Non-pigmented ciliary epithelial cell (primary cell): ENCODE results near the gene LIMA1.
"Not testable (repeated sequence)": the region's sequence is repeated elsewhere in the genome, so short reads cannot be mapped to it uniquely, and the experiment has no call there.

Source experiments
- DNase-seq: peaks from one replicate; pipeline ENCODE4 v3.0.0-alpha.2; 2010; ENCODE audit warnings: low read depth

LIMA1 gene

DNA sequence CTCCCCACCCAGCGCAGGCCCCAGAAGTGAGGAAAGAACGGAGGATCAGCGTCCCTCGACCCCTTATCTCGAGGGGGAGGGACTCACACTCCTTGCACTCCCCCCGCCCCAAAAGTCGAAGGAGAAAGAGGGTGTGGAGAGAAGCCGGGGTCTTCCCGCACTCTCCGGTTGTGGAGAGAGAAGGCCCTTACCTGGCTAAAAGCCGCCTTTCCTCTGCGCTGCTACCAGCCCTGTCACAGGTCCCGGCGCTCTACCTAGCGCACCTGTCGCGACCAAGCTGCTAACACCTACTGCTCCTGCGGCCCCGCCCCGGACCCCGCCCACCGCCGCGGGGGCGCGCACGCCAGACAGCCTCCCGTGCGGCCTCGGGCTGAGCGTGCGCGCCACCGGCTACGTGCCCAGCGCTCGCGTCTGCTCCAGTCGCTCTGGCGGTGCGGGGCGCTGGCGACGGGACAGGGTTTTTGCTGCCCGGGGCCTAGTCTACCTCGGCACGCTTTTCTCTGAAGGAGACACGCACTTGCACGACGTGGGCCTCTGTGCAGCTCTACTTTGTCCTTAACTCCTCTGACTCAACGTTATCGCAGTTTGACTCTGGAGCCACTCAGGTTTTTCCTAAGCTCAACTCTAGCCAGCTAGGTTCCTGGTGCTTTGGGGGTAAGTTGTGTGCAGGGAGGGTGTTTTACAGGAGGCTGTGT, at the start of gene LIMA1:
Gene LIMA1 (minus strand): TSS at position 292 of the 695 bp plus-strand sequence. CDS start 34,769 bp downstream, outside the sequence.
- no peak for DNase-seq

DNA sequence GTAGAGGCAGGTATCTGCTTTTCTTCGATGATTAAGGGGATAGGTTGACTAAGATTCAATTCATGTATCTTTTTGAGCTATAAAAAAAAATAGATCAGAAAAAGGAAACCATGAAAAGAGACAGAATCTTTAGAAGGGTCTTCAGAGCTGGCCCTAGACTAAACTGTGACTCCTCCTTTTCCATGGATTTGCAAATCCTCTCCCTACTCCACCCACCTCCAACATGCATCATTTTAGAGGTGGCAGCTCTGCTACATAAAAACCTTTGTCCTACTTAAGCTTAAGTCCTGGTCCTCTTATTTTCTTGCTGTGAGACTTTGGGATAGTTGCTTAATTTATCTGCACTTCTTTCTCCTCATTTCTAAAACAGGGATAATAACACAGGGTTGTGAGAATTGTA, 48.4 kb upstream of the LIMA1 start:
- no peak for DNase-seq

DNA sequence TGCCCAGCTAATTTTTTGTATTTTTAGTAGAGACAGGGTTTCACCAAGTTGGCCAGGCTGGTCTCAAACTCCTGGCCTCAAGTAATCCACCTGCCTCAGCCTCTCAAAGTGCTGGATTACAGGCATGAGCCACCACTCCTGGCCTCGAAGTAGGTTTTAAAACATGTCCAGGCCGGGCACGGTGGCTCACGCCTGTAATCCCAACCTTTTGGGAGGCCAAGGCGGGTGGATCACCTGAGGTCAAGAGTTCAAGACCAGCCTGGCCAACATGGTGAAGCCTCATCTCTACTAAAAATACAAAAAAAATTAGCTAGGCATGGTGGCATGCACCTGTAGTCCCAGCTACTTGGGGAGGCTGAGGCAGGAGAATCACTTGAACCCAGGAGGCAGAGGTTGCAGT, 45.3 kb upstream of the LIMA1 start:
- DNase-seq: not testable (repeated sequence)

DNA sequence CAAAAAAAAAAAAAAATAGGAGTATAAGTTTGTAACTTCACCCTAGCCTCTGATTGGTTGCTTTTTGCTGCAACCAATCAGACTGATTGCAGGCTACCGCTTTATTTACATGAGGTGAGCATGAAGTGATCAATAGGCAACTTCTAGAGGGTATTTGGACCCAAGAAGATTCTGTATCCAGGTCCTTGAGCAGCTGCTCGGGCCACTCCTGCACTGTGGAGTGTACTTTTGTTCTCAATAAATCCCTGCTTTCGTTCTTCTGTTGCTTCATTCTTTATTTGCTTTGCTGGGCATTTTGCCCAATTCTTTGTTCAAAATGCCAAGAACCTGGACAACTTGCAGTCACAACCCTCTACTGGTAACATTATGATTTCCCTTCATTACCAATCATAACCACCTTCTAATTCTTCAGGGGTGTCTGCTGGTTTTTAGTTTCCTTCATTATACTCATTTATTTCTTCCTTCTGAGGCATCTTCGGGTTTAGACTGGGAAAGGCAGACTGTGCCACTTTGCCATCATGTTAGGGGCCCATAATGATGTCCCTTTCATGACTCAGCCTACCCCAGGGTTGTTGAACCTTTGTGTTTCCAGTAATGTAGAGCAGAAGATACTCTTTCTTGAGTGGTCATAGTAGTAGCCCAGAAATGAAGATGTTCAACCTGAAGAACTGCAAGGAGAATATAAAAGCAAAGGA, 43.4 kb upstream of the LIMA1 start:
- no peak for DNase-seq

DNA sequence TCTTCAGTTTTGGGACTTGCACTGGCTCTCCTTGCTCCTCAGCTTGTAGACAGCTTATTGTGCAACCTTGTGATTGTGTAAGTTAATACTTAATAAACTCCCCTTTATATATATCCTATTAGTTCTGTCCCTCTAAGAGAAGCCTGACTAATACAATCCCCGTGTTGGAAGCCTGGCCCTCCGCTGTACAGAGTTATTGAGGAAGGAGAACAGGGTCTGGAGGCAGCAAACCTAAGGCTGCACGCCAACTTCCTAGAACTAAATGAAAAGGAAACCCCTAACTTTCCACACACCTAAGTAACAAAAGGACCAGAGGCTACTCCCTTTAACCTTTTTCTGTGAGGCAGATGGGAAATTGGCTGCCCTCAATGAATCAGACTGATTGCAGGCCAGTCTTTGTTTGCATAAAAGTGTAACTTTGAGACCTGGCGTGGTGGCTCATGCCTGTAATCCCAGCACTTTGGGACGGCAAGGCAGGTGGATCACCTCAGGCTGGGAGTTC, 42.6 kb upstream of the LIMA1 start:
- no peak for DNase-seq

DNA sequence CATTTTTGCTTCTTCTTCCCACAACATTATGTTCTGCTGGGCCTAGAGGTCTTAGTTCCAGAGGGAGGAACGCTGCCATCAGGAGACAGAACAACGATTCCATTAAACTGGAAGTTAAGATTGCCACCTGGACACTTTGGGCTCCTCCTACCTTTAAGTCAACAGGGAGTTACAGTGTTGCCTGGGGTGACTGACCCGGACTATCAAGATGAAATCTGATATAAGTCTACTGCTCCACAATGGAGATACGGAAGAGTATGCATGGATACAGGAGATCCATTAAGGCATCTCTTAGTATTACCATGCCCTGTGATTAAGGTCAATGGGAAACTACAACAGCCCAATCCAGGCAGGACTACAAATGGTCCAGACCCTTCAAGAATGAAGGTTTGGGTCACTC, 41.5 kb upstream of the LIMA1 start:
- DNase-seq: not testable (repeated sequence)

DNA sequence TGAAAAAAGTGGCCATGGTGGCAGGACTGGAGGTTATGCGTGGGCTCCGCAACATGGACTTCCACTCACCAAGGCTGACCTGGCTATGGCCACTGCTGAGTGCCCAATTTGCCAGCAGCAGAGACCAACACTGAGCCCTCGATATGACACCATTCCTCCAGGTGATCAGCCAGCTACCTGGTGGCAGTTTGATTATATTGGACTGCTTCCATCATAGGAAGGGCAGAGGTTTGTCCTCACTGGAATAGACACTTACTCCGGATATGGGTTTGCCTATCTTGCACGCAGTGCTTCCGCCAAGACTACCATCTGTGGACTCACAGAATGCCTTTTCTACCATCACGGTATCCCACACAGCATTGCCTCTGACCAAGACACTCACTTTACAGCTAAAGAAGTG, 40.8 kb upstream of the LIMA1 start:
- not testable (repeated sequence) for DNase-seq

DNA sequence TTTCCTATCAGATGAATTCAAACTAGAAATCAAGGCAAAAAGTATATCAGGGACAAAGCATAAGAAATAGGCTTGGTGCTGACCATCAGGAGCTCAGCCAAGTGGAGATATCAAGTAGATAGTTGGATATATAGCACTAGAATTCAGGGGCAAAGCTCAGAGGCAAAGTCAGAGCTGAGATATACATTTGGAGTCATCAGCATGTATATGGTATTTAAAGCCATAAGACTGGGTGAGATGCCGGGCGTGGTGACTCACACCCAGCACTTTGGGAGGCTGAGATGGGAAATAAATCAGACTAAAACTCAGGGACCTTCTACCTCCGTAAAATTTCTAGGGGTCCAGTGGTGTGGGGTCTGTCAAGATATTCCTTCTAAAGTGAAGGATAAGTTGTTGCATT, 38.9 kb upstream of the LIMA1 start:
- no peak for DNase-seq

DNA sequence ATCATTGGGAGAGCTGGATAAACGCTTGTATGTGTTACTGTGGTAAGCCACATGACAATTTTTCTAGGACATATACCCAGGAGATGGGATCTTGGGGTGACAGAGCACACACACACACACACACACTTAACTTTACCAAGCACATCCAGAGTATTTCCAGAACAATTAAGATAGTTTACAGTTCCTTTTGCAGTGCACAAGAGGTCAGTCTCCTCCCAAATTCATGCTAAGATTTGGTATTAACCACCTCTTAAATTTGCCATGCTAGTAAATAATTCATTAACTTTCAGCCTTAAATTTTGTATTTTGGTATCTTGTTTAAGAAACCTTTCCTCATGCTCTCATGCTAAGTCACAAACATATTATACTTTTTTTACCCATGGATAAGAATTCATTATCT, 33.9 kb upstream of the LIMA1 start:
- no peak for DNase-seq

DNA sequence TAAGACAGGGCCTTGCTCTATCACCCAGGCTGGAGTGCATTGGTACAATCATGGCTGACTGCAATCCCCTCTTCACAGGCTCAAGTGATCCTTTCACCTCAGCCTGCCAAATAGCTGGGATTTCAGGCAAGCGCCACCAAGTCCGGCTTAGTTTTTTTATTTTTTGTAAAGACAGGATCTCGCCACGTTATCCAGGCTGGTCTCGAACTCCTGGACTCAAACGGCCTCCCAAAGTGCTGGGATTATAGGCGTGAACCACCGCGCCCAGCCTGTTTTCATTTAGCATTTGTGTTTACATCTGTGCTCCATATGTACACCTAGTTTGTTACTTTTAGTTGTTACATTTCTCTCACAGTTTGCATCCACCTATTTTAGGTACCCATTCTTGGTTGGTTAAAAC, 32.5 kb upstream of the LIMA1 start:
- no peak for DNase-seq

DNA sequence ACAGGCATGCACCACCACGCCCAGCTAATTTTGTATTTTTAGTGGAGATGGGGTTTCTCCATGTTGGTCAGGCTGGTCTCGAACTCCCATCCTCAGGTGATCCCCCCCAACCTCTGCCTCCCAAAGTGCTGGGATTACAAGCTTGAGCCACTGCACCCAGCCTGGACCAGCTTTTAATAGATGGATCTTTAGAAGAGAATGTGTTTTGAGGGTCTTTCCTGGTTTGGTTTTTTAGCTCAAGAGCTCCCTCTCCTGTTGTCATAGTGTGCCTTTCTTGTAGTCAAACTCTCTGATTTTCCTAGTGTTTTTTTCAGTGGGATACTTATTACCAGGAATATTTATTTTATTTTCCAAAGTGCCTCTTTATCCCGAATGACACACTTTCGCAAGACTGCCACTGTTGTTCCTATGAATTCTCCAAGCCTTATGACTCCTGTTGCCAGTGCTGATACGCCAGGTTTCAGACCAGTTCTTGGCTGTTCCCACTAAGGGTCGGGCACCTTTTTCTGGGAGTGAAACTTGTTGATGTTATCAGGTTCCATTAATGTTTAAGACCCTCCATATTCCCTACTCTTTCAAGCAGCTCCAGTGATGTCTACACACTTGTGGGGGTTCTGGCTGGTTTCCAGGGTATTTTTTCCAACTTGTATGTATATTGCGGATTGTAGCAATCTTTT, 31.5 kb upstream of the LIMA1 start:
- peak; percentile 35 for DNase-seq

DNA sequence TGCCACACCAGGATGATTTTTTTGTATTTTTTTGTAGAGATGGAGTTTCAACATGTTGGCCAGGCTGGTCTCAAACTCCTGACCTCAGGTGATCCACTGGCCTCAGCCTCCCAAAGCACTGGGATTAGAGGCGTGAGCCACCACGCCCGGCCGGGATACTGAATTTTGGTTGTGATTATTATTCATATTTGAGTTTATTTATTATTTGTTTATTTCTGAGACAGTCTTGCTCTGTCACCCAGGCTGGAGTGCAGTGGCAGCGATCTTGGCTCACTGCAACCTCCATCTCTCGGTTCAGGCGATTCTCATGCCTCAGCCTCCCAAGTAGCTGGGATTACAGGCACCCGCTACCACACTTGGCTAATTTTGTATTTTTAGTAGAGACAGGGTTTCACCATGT, 30.7 kb upstream of the LIMA1 start:
- DNase-seq: not testable (repeated sequence)

DNA sequence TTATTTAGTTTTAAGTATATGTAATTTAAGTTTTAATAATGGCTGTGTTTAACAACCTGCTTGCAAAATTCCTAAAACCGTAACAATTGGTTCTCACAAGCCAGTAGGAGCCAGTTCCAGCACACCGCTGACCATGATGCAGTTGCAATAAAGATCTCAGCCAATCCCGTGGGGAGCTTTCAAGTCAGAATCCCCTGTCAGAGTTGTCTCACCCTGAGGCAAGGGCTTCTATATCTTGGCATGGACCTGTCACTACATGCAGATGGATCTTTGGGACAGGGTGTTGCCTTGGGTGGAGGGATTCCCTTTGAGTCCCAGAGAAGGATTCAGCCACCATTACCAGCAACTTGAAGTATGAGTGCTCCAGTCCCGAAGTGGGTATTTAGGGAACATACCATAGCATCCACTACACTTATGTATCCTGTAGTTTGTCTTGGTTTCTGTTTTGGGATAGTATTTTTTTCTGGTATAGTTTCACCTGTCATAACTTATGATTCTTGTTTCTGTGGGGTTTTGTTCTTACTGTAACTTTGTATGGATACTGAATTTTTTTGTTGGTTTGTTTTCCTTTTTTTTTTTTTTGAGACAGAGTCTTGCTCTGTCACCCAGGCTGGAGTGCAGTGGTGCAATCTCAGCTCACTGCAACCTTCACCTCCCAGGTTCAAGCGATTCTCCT, 30.1 kb upstream of the LIMA1 start:
- DNase-seq: no peak

DNA sequence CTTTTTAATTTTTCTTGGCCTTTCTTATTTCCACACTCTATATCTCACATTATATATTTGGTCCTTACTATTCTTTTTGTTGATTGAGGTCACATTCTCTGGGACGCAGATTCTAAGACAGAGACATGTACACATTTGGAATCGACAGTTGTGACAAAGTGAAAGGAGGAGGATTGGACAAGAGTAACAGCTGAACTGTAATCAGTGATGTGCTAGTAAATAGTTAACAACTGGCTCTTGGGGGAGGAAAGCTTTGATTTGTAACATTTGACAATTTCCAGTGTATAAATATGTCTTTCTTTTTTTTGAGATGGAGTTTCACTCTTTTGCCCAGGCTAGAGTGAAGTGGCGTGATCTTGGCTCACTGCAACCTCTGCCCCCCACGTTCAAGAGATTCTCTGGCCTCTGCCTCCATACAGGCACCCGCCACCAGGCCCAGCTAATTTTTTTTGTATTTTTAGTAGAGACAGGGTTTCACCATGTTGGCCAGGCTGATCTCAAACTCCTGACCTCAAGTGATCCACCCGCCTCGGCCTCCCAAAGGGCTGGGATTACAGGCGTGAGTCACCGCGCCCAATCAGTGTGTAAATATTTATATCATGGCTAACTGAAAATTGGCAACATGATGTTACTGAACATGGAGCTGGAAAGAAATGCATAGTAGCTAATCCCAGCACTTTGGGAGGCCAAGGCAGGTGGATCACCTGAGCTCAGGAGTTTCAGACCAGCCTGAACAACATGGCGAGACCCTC, 28.7 kb upstream of the LIMA1 start:
- DNase-seq: not testable (repeated sequence)

DNA sequence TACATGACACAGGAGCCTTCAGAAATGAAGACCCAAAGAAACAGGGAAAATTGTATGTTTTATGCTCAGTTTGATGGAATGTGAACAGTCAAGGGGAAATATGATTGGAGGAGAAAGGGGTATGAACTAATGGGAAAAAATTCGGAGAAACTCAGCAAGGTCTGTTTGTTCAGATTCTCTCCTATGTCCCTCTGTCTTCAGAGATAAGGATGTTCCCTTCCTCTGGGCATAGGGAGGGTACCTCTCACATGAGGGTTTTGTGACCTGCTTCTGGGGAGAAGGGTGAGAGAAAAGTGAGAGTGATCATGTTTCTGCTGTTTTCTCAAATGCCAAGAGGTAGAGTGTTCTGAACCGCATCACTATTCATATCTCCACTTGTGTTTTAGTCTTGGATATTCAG, 26.6 kb upstream of the LIMA1 start:
- no peak for DNase-seq

DNA sequence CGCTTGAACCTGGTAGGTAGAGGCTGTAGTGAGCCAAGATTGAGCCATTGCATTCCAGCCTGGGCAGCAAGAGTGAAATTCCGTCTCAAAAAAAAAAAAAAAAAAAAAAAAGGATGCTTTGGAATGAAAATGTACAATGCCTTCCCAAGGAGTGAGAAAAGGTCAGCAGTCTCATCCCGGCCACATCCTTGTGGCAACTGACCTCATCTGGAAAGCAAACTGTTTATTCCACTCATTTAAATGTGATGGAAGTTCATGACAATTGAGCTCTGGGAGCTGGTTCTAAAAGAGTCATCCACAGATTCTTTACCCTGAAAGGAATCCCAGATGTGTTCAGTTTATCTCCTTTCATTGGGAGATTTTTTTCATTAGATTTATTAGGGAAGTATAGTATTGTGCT, 19.4 kb upstream of the LIMA1 start:
- DNase-seq: no peak

DNA sequence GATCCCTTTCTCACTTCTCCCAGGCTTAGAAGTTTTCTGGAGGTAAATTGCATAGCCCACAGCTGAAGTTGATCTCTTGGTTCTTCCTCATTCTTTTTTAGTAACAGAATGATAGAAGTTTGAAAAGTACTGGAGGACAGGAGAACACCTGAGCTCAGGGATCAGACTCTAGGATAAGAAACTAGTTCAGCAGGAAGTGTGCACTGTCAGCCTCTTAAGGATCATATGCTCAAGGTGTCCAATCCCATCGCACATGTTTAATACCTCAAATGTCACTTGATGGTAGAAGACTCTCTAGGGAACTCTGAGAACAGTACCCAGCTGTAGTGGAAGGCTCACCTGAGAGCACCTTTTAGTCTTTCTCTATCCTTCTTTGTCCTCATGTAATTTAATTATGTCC, 14.7 kb upstream of the LIMA1 start:
- no peak for DNase-seq

DNA sequence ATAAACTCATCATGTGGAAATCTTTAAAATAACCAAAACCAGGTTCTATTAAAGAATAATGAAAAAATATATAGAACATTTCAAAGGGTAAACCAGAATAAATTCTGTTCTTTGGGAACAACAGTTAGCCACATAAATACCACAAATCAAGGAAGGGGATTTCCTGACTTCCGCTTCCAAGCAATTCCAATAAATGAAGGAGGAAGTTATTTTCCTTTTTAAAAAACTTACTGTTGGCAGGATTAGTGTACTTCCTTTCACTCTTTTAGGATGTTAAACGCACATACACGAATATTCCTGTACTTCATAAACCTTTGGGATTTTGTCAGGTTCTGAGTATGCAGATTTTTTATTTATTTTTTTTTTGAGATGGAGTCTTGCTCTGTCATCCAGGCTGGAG, 13.7 kb upstream of the LIMA1 start:
- no peak for DNase-seq

DNA sequence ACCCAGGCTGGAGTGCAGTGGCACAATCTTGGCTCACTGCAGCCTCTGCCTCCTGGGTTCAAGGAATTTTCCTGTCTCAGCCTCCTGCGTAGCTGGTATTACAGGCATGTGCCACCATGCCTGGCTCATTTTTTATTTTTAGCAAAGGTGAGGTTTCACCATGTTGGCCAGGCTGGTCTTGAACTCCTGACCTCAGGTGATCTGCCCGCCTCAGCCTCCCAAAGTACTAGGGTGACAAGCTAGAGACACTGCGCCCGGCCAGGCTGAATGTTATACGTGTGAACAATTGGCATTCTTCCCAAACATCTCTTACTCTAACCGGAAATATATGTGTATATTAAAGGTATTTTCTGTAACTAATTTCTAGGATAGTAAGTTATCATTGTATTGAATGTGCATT, 13.2 kb upstream of the LIMA1 start:
- DNase-seq: no peak

DNA sequence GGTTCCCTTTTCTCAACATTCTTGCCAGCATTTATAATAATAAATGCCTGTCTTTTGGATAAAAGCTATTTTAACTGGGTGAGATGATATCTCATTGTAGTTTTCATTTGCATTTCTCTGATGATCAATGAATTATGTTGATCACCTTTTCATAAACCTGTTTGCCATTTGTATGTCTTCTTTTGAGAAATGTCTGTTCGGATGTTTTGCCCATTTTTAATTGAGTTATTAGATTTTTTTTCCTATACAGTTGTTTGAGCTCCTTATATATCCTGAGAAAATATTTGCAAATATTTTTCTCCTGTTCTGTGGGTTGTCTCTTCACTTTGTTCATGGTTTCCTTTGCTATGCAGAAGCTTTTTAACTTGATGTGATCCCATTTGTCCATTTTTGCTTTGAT, 8.1 kb upstream of the LIMA1 start:
- no peak for DNase-seq

DNA sequence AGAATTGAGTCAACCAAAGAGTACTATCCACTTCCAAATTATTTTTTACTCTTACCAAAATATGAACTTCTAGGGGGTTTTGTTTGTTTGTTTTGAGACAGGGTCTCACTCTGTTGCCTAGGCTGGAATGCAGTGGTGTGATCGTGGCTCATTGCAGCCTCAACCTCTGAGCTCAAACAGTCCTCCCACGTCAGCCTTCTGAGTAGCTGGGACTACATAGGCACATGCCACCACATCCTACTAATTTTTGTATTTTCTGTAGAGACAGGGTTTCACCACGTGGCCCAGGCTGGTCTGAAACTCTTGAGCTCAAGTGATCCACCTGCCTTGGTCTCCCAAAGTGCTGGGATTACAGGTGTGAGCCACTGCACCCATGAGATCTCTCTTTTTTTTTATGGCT, 7.4 kb upstream of the LIMA1 start:
- DNase-seq: not testable (repeated sequence)

DNA sequence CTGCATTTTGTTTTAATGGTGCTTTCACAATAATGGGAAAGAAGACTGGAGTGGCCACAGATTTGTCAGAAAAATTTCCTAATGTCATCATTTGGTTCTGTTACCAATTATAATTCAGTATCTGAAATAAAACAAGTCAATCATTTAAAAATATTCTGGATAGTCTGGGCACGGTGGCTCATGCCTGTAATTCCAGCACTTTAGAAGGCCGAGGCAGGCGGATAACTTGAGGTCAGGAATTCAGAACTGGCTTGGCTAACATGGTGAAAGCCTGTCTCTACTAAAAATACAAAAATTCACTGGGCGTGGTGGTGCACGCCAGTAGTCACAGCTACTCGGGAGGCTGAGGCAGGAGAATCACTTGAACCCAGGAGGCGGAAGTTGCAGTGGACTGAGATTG, 4.0 kb upstream of the LIMA1 start:
- DNase-seq: no peak
